ENCODE measurements around the gene SPSB2.

DNA sequence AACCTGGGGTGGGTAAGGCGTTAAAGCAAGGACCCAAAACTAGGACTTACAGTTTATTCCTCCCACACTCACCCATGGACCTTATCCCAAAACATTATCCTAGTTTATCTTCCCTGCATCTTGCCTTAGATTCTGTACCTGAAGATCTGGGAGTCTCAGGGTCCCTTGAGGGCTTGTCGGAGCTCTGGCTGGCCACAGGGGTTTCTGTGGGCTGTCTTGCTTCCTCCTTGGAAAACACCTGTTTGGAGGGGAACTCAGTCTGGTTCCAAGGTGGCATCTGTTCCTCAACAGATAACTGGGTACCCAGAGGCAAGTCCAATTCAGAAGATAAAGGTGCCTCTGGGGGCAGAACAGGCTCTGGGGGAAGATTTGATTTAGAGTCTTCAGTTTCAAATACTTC is 23.7 kb downstream of the SPSB2 start:
- TF ChIP-seq EZH2 (IDR thresholded peaks at IDR 0.05) (no peak), POLR2AphosphoS5 (IDR thresholded peaks at IDR 0.05; ENCODE audit: borderline replicate concordance, low read depth, low read length) (no peak), FOXP2 (optimal IDR thresholded peaks at IDR 0.05; ENCODE audit: control extremely low read depth, extremely low read length, insufficient read depth) (no peak)
